GM19240 (cell line): ENCODE data around the gene AFP.
"Not testable (repeated sequence)": the region's sequence is repeated elsewhere in the genome, so short reads cannot be mapped to it uniquely, and the experiment has no call there.

Experiments
- DNase-seq: peaks from one replicate; pipeline ENCODE4 v3.0.0; 2011; ENCODE audit warnings: low spot score; ENCODE audit not compliant: insufficient read length

Gene AFP

GRCh38 chr4:73435984-73436383 lies at the start of gene AFP:
Gene AFP (plus strand): TSS chr4:73436221. CDS start chr4:73436263, 42 bp downstream.
- DNase-seq: no peak

DNA sequence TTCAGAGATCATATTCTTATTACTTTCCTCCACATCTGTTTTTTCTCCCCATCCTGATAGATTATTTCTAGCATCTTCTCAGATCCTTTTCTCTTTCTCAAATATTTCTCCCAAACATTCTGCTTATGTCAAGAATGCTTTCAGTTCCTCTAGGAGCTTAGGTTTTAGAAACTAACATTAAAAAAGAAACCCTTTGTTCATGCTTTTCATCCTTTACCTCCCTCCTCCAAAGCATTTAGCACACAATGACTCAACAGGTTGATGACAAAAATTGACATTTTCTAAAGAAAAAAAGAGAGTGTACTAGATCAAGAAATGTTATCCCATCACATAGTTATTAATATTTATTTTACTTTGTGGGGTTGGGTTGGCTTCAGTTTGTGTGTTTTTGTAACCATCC lies 48.5 kb upstream of the AFP start:
- DNase-seq: no peak

GRCh38 chr4:73388887-73389286 lies 47.1 kb upstream of the AFP start:
- DNase-seq: no peak

DNA sequence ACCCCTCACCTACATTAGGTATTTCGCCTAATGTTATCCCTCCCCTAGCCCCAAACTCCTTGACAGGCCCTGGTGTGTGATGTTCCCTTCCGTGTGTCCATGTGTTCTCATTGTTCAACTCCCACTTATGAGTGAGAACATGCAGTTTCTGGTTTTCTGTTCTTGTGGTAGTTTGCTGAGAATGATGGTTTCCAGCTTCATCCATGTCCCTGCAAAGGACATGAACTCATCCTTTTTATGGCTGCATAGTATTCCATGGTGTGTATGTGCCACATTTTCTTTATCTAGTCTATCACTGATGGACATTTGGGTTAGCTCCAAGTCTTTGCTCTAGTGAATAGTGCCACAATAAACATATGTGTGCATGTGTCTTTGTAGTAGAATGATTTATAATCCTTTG lies 46.4 kb upstream of the AFP start:
- DNase-seq: not testable (repeated sequence)

DNA sequence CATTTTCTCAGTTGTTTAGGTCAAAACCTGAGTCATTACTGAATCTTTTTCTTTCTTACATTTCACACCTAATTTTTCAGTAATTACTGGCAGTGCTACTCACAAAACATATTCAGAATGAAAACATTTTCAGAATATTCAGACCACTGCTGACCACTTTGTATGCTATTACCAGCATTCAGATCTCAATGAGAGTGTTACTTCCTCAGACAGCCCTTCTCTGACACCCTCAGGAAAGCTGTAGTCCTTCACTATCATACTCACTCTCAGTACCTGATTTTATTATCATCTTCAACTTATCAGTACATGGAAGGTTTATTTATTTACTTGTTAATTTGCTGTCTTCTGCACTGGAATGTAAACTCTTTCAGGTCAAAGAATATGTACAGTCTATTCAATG lies 44.2 kb upstream of the AFP start:
- DNase-seq: no peak

DNA sequence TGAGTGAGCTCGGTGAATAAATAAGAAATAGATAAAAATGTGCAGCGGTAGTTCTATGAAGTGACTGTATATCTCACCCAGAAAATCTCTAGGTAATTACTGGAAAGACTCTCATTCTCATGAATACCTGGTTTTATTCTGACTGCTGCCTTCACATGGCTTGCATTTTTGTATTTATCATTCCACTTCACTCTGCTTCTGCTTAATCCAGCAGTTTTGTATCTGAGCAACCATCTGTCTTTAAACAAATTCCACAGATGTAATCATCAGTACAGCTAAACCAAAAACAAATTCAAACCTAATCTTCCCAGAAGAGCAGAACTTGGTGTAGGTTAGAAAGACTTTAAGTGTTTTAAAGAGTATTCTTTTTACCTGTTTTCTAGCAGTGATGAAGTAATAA lies 43.1 kb upstream of the AFP start:
- no peak for DNase-seq

- no peak for DNase-seq
Observed at GRCh38 chr4:73396304-73396703, 39.7 kb upstream of the AFP start.

GRCh38 chr4:73396993-73397972 lies 38.7 kb upstream of the AFP start:
- DNase-seq: no peak

- DNase-seq: no peak
Observed at GRCh38 chr4:73401412-73401811, 34.6 kb upstream of the AFP start.

DNA sequence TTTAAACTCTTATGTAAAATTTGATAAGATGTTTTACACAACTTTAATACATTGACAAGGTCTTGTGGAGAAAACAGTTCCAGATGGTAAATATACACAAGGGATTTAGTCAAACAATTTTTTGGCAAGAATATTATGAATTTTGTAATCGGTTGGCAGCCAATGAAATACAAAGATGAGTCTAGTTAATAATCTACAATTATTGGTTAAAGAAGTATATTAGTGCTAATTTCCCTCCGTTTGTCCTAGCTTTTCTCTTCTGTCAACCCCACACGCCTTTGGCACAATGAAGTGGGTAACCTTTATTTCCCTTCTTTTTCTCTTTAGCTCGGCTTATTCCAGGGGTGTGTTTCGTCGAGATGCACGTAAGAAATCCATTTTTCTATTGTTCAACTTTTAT lies 32.0 kb upstream of the AFP start, which contains the start of gene ALB:
TSS of gene ALB (plus strand) at position 246 of the 400 bp plus-strand sequence. CDS start at position 287, 41 bp downstream.
- DNase-seq: no peak

DNA sequence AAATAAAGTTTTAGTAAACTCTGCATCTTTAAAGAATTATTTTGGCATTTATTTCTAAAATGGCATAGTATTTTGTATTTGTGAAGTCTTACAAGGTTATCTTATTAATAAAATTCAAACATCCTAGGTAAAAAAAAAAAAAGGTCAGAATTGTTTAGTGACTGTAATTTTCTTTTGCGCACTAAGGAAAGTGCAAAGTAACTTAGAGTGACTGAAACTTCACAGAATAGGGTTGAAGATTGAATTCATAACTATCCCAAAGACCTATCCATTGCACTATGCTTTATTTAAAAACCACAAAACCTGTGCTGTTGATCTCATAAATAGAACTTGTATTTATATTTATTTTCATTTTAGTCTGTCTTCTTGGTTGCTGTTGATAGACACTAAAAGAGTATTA lies 31.6 kb upstream of the AFP start:
- DNase-seq: no peak

DNA sequence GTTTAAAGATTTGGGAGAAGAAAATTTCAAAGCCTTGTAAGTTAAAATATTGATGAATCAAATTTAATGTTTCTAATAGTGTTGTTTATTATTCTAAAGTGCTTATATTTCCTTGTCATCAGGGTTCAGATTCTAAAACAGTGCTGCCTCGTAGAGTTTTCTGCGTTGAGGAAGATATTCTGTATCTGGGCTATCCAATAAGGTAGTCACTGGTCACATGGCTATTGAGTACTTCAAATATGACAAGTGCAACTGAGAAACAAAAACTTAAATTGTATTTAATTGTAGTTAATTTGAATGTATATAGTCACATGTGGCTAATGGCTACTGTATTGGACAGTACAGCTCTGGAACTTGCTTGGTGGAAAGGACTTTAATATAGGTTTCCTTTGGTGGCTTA lies 30.9 kb upstream of the AFP start:
- no peak for DNase-seq

GRCh38 chr4:73406548-73406875 lies 29.5 kb upstream of the AFP start:
- DNase-seq: no peak

DNA sequence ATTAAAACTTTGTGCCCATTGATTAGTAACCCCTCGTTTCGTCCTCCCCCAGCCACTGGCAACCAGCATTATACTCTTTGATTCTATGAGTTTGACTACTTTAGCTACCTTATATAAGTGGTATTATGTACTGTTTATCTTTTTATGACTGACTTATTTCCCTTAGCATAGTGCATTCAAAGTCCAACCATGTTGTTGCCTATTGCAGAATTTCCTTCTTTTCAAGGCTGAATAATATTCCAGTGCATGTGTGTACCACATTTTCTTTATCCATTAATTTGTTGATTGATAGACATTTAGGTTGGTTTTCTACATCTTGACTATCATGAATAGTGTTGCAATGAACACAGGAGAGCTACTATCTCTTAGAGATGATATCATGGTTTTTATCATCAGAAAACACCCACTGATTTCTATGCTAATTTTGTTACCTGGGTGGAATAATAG lies 28.8 kb upstream of the AFP start:
- no peak for DNase-seq

DNA sequence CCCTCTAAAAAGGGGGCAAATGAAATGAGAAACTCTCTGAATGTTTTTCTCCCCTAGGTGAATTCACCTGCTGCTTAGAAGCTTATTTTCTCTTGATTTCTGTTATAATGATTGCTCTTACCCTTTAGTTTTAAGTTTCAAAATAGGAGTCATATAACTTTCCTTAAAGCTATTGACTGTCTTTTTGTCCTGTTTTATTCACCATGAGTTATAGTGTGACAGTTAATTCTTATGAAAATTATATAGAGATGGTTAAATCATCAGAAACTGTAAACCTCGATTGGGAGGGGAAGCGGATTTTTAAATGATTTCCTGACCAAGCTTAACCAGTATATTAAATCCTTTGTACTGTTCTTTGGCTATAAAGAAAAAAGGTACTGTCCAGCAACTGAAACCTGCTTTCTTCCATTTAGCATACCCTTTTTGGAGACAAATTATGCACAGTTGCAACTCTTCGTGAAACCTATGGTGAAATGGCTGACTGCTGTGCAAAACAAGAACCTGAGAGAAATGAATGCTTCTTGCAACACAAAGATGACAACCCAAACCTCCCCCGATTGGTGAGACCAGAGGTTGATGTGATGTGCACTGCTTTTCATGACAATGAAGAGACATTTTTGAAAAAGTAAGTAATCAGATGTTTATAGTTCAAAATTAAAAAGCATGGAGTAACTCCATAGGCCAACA lies 27.7 kb upstream of the AFP start:
- DNase-seq: no peak

GRCh38 chr4:73409012-73409862 lies 26.8 kb upstream of the AFP start:
- DNase-seq: no peak

GRCh38 chr4:73409978-73410548 lies 26.0 kb upstream of the AFP start:
- no peak for DNase-seq

- no peak for DNase-seq
Observed at GRCh38 chr4:73410916-73411730, 24.9 kb upstream of the AFP start.

DNA sequence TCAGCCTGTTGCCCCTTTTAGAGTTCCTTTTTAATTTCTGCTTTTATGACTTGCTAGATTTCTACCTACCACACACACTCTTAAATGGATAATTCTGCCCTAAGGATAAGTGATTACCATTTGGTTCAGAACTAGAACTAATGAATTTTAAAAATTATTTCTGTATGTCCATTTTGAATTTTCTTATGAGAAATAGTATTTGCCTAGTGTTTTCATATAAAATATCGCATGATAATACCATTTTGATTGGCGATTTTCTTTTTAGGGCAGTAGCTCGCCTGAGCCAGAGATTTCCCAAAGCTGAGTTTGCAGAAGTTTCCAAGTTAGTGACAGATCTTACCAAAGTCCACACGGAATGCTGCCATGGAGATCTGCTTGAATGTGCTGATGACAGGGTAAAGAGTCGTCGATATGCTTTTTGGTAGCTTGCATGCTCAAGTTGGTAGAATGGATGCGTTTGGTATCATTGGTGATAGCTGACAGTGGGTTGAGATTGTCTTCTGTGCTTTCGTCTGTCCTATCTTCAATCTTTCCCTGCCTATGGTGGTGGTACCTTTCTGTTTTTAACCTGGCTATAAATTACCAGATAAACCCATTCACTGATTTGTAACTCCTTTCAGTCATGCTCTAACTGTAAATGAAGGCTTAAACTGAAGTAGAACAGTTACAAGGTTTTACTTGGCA lies 24.1 kb upstream of the AFP start:
- no peak for DNase-seq

GRCh38 chr4:73413294-73413755 lies 22.7 kb upstream of the AFP start:
- no peak for DNase-seq
